Raji (cell line): ENCODE data around the gene LOXL1.

Source experiments
- POLR2A ChIP-seq: IDR thresholded peaks from 2 replicates; pipeline ENCODE4 v1.6.1; 2011; ENCODE audit warnings: low read depth, low read length, control low read depth; ENCODE audit not compliant: insufficient read depth

LOXL1 gene

GRCh38 chr15:73949496-73949895 is 23.2 kb downstream of the LOXL1 start:
- TF ChIP-seq POLR2A = no peak

- TF ChIP-seq POLR2A = no peak
These were observed 24.2 kb downstream of the LOXL1 start for GRCh38 chr15:73950479-73950830.

- no peak for TF ChIP-seq POLR2A
These were observed 24.7 kb downstream of the LOXL1 start for GRCh38 chr15:73950831-73951561.

- TF ChIP-seq POLR2A = no peak
These were observed 25.3 kb downstream of the LOXL1 start for GRCh38 chr15:73951601-73952000.

- no peak for TF ChIP-seq POLR2A
These were observed 26.1 kb downstream of the LOXL1 start for GRCh38 chr15:73952171-73952912.

GRCh38 chr15:73952913-73953750 is 26.9 kb downstream of the LOXL1 start:
- no peak for TF ChIP-seq POLR2A

GRCh38 chr15:73954188-73955145 is 28.2 kb downstream of the LOXL1 start:
- TF ChIP-seq POLR2A = no peak

GRCh38 chr15:73955326-73955725 is 29.1 kb downstream of the LOXL1 start:
- TF ChIP-seq POLR2A = no peak

- TF ChIP-seq POLR2A = no peak
These were observed 29.8 kb downstream of the LOXL1 start for GRCh38 chr15:73955861-73956742.

- no peak for TF ChIP-seq POLR2A
These were observed 30.5 kb downstream of the LOXL1 start for GRCh38 chr15:73956743-73957135.

GRCh38 chr15:73957276-73957675 is 31.0 kb downstream of the LOXL1 start:
- no peak for TF ChIP-seq POLR2A

GRCh38 chr15:73957785-73958184 is 31.5 kb downstream of the LOXL1 start:
- no peak for TF ChIP-seq POLR2A

GRCh38 chr15:73959012-73959581 is 32.8 kb downstream of the LOXL1 start:
- TF ChIP-seq POLR2A = no peak
